ENCODE measurements around the gene HSFX3. TPM values are rescaled to one million over a fixed set of nuclear protein-coding genes. Genes with fewer than 3 reads are reported as not detected.
"Not testable (repeated sequence)": the region's sequence is repeated elsewhere in the genome, so short reads cannot be mapped to it uniquely, and the experiment has no call there.

HSFX3 gene
- total RNA-seq, 1 donor from 2014 or later = not detected

DNA sequence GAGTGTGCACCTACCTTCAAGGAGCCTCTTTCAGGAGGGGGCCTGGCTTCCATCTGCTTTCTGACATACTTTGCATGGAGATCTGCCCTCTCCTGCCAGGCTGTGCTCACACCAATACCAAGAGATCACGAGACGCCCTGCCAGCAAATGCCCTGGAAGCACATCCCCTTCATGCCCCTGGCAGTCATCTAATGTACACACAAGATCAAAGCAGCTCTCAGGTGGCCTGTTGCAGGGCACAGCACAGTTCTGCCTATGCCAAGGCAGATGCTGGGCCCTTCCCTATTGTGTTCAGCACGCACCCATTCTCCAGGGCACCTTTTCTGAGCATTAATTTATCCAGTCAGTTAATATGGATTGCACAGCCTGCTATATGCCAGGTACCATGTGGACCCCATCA is 16.9 kb downstream of the HSFX3 start:
- H3K4me3 Mint-ChIP-seq (ENCODE audit: unreplicated experiment); H3K36me3 Mint-ChIP-seq (ENCODE audit: unreplicated experiment); H3K4me1 Mint-ChIP-seq (ENCODE audit: low read depth, unreplicated experiment); H3K27me3 Mint-ChIP-seq (ENCODE audit: unreplicated experiment); H3K27ac Mint-ChIP-seq (ENCODE audit: unreplicated experiment); H3K9me3 Mint-ChIP-seq (ENCODE audit: unreplicated experiment); DNase-seq: not testable (repeated sequence)

DNA sequence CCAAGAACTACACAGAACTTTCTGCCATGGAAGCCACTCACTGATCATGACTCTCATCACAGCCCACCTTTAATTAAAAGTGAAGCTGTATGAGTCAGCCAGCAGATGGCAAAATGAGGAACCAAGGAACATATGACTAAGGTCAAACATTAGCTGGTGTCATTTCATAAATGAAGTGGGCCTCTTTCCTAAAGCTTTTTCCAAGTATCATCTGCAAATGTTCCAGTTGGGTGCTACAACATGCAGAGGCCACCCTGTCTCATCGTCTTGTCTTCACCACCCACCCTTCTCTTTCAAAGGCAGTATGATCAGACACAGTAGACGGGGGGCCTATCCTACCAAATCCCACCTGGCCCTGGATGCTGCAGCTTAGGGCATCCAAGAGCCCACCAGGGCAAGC is 18.1 kb downstream of the HSFX3 start:
- peaks cover 2% of the 10 kb centered on the region for H3K9me3 Mint-ChIP-seq (ENCODE audit: unreplicated experiment)
- no peaks in the 10 kb centered on the region for H3K4me1 Mint-ChIP-seq (ENCODE audit: low read depth, unreplicated experiment)
- H3K27me3 Mint-ChIP-seq (ENCODE audit: unreplicated experiment) = no peaks in the 10 kb centered on the region
- TF ChIP-seq, protein P1, sequence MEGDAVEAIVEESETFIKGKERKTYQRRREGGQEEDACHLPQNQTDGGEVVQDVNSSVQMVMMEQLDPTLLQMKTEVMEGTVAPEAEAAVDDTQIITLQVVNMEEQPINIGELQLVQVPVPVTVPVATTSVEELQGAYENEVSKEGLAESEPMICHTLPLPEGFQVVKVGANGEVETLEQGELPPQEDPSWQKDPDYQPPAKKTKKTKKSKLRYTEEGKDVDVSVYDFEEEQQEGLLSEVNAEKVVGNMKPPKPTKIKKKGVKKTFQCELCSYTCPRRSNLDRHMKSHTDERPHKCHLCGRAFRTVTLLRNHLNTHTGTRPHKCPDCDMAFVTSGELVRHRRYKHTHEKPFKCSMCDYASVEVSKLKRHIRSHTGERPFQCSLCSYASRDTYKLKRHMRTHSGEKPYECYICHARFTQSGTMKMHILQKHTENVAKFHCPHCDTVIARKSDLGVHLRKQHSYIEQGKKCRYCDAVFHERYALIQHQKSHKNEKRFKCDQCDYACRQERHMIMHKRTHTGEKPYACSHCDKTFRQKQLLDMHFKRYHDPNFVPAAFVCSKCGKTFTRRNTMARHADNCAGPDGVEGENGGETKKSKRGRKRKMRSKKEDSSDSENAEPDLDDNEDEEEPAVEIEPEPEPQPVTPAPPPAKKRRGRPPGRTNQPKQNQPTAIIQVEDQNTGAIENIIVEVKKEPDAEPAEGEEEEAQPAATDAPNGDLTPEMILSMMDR (IDR thresholded peaks at IDR 0.05; ENCODE audit: partially characterized antibody, unreplicated experiment) = no peak
- DNase-seq = no peak
- no peak overlapping the region for H3K4me3 Mint-ChIP-seq (ENCODE audit: unreplicated experiment)
- no peaks in the 10 kb centered on the region for H3K36me3 Mint-ChIP-seq (ENCODE audit: unreplicated experiment)
- H3K27ac Mint-ChIP-seq (ENCODE audit: unreplicated experiment) = no peak overlapping the region

DNA sequence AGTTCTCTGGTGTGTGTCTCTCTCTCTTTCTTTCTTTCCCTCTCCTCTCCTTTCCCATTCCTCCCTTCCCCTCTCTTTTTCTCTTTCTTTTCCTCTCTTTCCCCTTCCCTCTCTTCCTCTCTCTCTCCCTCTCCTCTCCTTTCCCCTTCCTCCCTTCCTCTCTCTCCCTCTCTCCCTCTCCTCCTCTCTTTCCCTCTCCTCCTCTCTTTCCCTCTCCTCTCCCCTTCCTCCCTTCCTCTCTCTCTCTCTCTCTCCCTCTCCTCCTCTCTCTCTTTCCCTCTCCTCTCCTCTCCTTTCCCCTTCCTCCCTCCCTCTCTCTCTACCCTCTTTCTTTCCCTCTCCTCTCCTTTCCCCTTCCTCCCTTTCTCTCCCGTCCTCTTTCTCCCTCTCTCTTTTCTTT is 21.3 kb downstream of the HSFX3 start:
- Mint-ChIP-seq H3K27ac (ENCODE audit: unreplicated experiment) (no peak overlapping the region), H3K9me3 (ENCODE audit: unreplicated experiment) (peaks cover 2% of the 10 kb centered on the region), H3K4me3 (ENCODE audit: unreplicated experiment) (no peak overlapping the region), H3K4me1 (ENCODE audit: low read depth, unreplicated experiment) (no peaks in the 10 kb centered on the region), H3K36me3 (ENCODE audit: unreplicated experiment) (no peaks in the 10 kb centered on the region), H3K27me3 (ENCODE audit: unreplicated experiment) (no peaks in the 10 kb centered on the region)
- no peak for DNase-seq
- TF ChIP-seq, protein P1 (IDR thresholded peaks at IDR 0.05; ENCODE audit: partially characterized antibody, unreplicated experiment) = no peak

DNA sequence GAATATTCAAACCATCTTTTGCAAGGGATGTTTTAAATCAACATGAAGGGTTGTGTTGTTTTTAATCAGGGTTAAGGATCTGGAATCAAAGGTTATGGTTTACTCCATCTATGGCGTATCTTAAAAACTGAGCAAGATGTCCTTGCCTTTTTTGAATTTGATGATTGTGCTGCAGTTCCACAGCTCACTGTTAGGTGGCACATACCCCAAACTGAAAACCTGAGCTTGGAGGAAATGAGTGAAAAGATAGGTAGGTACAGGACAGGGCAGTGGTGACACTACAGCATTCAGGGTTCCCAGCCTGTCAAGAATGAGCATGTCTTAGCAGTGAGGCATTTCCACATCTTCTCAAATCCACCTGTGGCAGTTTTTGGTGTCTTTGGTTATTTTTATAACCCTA is 22.0 kb downstream of the HSFX3 start:
- no peak for DNase-seq
- Mint-ChIP-seq H3K4me1 (ENCODE audit: low read depth, unreplicated experiment) (no peaks in the 10 kb centered on the region), H3K27me3 (ENCODE audit: unreplicated experiment) (no peaks in the 10 kb centered on the region), H3K27ac (ENCODE audit: unreplicated experiment) (no peak overlapping the region), H3K36me3 (ENCODE audit: unreplicated experiment) (no peaks in the 10 kb centered on the region), H3K9me3 (ENCODE audit: unreplicated experiment) (peaks cover 2% of the 10 kb centered on the region), H3K4me3 (ENCODE audit: unreplicated experiment) (no peak overlapping the region)
- TF ChIP-seq, protein P1 (IDR thresholded peaks at IDR 0.05; ENCODE audit: partially characterized antibody, unreplicated experiment) = peak; percentile 48

DNA sequence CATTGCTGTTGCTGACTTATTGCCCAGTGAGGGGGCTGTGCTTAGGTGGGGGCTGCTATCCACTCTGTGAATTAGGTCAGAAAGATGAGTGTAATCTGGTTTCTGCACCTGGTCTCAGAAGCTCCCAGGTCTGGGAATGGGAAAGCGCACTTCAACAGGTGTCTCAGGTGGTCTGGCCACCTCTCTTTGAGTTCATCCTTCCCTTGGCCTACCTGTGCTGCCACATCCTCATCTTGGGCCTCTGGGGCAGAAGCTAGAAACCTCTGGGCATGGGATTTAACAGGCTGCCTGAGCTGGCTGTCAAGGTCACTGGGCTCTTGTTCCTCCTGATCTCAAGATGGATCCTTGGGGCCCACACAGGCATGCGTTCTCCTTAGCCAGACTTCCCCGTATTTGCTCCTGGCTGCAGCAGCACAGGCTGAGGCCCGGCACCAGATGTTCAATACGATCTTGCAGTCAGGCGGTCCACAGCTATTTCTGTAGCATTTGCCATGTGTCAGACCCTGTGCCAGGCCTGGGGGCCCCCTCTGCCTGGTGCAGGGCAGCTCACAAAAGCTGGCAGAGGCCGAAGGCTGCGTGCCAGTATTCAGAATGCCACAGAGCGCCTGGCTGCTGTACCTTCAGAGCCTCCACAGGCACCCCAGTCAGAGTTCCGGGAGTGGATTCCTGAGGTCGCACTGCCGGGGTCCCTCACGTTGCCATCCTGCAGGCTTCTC is 23.2 kb downstream of the HSFX3 start:
- not testable (repeated sequence) for H3K4me1 Mint-ChIP-seq (ENCODE audit: low read depth, unreplicated experiment); DNase-seq; H3K27me3 Mint-ChIP-seq (ENCODE audit: unreplicated experiment); H3K9me3 Mint-ChIP-seq (ENCODE audit: unreplicated experiment); H3K4me3 Mint-ChIP-seq (ENCODE audit: unreplicated experiment); H3K36me3 Mint-ChIP-seq (ENCODE audit: unreplicated experiment); H3K27ac Mint-ChIP-seq (ENCODE audit: unreplicated experiment)

DNA sequence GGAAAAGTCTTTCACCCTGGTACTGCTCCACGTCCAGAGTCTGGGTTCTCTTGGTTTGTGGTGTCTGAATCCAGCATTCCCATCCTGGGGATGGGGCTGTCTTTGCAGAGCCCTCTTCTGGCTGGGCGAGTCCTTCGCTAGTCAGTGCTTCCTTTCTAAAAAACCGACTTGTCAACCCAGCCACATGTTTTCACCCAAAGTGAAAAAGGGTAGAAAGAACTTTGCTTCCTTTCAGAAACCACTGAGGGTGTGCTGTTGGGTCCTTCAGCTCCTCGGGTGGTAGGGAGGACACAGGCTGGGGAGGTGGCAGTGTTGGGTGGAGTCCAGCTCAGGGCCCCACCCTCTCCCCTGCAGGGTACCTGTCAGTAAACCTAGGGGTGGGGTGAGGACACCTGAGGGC is 23.8 kb downstream of the HSFX3 start:
- not testable (repeated sequence) for H3K27ac Mint-ChIP-seq (ENCODE audit: unreplicated experiment); H3K4me1 Mint-ChIP-seq (ENCODE audit: low read depth, unreplicated experiment); H3K27me3 Mint-ChIP-seq (ENCODE audit: unreplicated experiment); H3K9me3 Mint-ChIP-seq (ENCODE audit: unreplicated experiment); H3K4me3 Mint-ChIP-seq (ENCODE audit: unreplicated experiment); H3K36me3 Mint-ChIP-seq (ENCODE audit: unreplicated experiment); DNase-seq

DNA sequence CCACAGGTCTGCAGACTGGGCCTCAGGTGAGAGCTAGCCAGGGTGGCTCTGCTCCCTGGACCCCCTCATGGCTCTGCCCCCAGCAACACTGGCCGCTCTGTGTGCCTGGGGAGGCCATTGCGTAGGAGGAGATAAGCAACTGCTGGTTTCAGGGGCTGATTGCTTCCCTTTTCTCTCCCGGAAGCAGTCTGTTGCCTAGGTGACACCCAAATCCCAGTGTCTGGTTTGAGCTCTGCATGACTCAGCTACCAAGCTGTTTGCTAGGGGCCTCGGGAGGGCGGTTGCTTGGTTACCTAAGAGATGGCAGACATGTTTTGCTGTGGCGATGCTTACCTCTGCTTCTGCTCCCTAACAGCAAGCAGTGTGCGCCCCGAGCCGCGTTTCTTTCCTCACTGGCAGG is 24.3 kb downstream of the HSFX3 start:
- not testable (repeated sequence) for H3K9me3 Mint-ChIP-seq (ENCODE audit: unreplicated experiment); H3K27me3 Mint-ChIP-seq (ENCODE audit: unreplicated experiment); H3K36me3 Mint-ChIP-seq (ENCODE audit: unreplicated experiment); H3K27ac Mint-ChIP-seq (ENCODE audit: unreplicated experiment); H3K4me1 Mint-ChIP-seq (ENCODE audit: low read depth, unreplicated experiment); H3K4me3 Mint-ChIP-seq (ENCODE audit: unreplicated experiment)
- DNase-seq = peak; percentile 28

All from glutamatergic neuron (in vitro differentiated cells).